Measurements from ENCODE around the gene PAX9. TPM values are rescaled to one million over a fixed set of nuclear protein-coding genes. Genes with fewer than 3 reads are reported as not detected.
A peak's percentile ranks its signal among the peaks of the same experiment; 100 is the strongest.

The PAX9 gene
- total RNA-seq, 4 donors from 2014 or later = 0.81 to 5.4 (median 1.3) TPM

GRCh38 chr14:36652542-36653201 lies 9.0 kb upstream of the PAX9 start:
- Histone ChIP-seq H3K9me3 (no peaks in the 10 kb centered on the region), H3K27ac (no peak overlapping the region), H3K4me3 (no peak overlapping the region), H3K36me3 (no peaks in the 10 kb centered on the region), H3K4me1 (peaks cover 0 to 49% (median 24%) of the 10 kb centered on the region in 3 donors), H3K27me3 (peaks cover 100% of the 10 kb centered on the region)
- ATAC-seq = no peak
- no peak for TF ChIP-seq EP300 (IDR thresholded peaks at IDR 0.05)
- no peak for TF ChIP-seq CTCF (IDR thresholded peaks at IDR 0.05)

DNA sequence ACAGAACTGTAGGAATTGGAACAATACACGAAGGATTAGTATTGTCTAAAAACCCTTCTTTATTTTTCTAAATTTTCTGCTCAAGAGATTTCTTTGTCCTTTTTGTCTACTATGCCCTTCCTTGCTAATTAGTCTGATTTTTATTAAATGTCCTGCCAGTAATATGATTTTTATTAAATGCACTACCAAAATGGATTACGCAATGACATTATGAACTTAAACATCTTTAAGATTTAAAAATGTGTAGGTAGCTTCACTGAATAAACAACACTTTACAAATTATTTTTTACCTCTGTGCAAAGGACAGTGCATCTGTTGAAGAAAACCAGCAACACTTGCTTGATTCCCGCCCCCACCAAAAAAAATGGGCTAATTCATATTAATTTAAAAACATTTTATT lies 8.2 kb upstream of the PAX9 start:
- no peak for ATAC-seq
- Histone ChIP-seq H3K9me3 (no peaks in the 10 kb centered on the region), H3K36me3 (no peaks in the 10 kb centered on the region), H3K27me3 (peaks cover 100% of the 10 kb centered on the region), H3K4me3 (no peak overlapping the region), H3K27ac (no peak overlapping the region), H3K4me1 (peaks cover 0 to 49% (median 21%) of the 10 kb centered on the region in 3 donors)
- TF ChIP-seq EP300 (IDR thresholded peaks at IDR 0.05) = no peak
- TF ChIP-seq POLR2A (IDR thresholded peaks at IDR 0.05) = no peak
- TF ChIP-seq POLR2AphosphoS5 (IDR thresholded peaks at IDR 0.05) = no peak
- TF ChIP-seq CTCF (IDR thresholded peaks at IDR 0.05) = no peak
- WGBS, 2 donors (ENCODE audit: low coverage in 1 of 2) = 34 to 47% methylated on average over 3 of the region's 3 CpGs

- Histone ChIP-seq H3K36me3 (no peaks in the 10 kb centered on the region), H3K27me3 (peaks cover 100% of the 10 kb centered on the region), H3K4me3 (no peak overlapping the region), H3K9me3 (no peaks in the 10 kb centered on the region), H3K27ac (no peak overlapping the region), H3K4me1 (peaks cover 0 to 53% (median 26%) of the 10 kb centered on the region in 3 donors)
- WGBS, 2 donors (ENCODE audit: low coverage in 1 of 2) = 6 to 7% methylated on average over 14 to 17 of the region's 31 CpGs
- TF ChIP-seq EP300 (IDR thresholded peaks at IDR 0.05) = no peak
- TF ChIP-seq POLR2AphosphoS5 (IDR thresholded peaks at IDR 0.05) = no peak
- ATAC-seq = no peak
These were observed 7.5 kb upstream of the PAX9 start for GRCh38 chr14:36653962-36654793.

DNA sequence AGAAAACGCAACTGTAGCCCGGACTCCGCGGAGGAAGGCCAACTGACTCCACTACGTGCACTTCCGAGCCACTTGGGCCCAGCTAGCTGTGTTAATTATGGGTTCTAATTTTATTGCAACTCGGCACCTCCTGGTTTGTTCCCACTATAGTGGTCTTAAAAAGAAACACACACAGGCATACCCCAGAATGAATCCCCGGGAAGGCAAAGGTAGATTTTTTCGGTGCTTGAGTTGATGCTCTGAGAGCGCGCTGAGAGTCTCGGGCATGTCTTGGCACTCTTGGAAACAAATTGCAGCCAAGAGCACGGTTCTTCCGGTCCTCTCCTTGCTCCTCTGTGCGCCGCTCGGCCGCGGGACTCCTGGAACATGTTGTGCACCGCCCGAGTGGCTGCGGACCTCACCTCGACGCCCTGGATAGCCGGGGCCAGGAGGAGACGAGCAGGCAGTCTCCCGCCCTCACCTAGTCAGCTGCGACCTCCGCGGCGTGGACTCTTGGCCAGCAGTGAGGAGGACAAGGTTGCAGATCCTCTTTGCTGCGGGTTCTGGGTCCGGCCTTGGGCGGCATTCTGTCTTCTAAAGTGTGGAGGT lies 6.8 kb upstream of the PAX9 start:
- Histone ChIP-seq H3K9me3 (no peaks in the 10 kb centered on the region), H3K4me1 (peaks cover 0 to 56% (median 26%) of the 10 kb centered on the region in 3 donors), H3K4me3 (no peak overlapping the region), H3K27me3 (peaks cover 100% of the 10 kb centered on the region), H3K36me3 (no peaks in the 10 kb centered on the region), H3K27ac (no peak overlapping the region)
- TF ChIP-seq CTCF (IDR thresholded peaks at IDR 0.05) (no peak), EP300 (IDR thresholded peaks at IDR 0.05) (no peak), POLR2AphosphoS5 (IDR thresholded peaks at IDR 0.05) (no peak), POLR2A (IDR thresholded peaks at IDR 0.05) (no peak)
- no peak for ATAC-seq
- 0 to 13% methylated on average over 2 to 13 of the region's 34 CpGs for WGBS, 2 donors (ENCODE audit: low coverage in 1 of 2)

GRCh38 chr14:36655571-36655962 lies 6.1 kb upstream of the PAX9 start:
- Histone ChIP-seq H3K36me3 (no peaks in the 10 kb centered on the region), H3K27me3 (peaks cover 100% of the 10 kb centered on the region), H3K9me3 (no peaks in the 10 kb centered on the region), H3K27ac (no peak overlapping the region), H3K4me1 (peaks cover 0 to 56% (median 26%) of the 10 kb centered on the region in 3 donors), H3K4me3 (peak overlapping the region in 1 of 2 donors; percentile 42)
- 0 to 5% methylated on average over 3 to 8 of the region's 11 CpGs for WGBS, 2 donors (ENCODE audit: low coverage in 1 of 2)
- TF ChIP-seq POLR2AphosphoS5 (IDR thresholded peaks at IDR 0.05) (no peak), EP300 (IDR thresholded peaks at IDR 0.05) (no peak), CTCF (IDR thresholded peaks at IDR 0.05) (no peak), POLR2A (IDR thresholded peaks at IDR 0.05) (no peak)
- ATAC-seq = no peak
